Mesenchymal stem cell (in vitro differentiated cells and primary cell): ENCODE measurements around the gene PAWR. TPM values are rescaled to one million over a fixed set of nuclear protein-coding genes. Genes with fewer than 3 reads are reported as not detected.

Source experiments
- DNase-seq: peaks from one replicate; pipeline ENCODE4 v3.0.0-alpha.2; 2013
- H2AFZ ChIP-seq: one replicate; pipeline ENCODE4 v1.6.1; 2013; ENCODE audit warnings: low read depth, mild to moderate bottlenecking, control low read depth, inconsistent platforms, low read length, moderate library complexity
- H2AK5ac ChIP-seq: 2 replicates; pipeline ENCODE4 v1.6.1; 2013; ENCODE audit warnings: low read length, moderate library complexity, mild to moderate bottlenecking, inconsistent platforms; ENCODE audit not compliant: severe bottlenecking
- H2BK120ac ChIP-seq: one replicate; pipeline ENCODE4 v1.6.1; 2013; ENCODE audit warnings: low read depth, mild to moderate bottlenecking, inconsistent platforms, low read length, moderate library complexity
- H2BK12ac ChIP-seq, 2 experiments: one replicate each; pipeline ENCODE4 v1.6.1; 2013; ENCODE audit warnings: inconsistent platforms in 2 of 2, low read length in 2 of 2, mild to moderate bottlenecking in 2 of 2, moderate library complexity in 2 of 2, control low read depth in 1 of 2
- H2BK15ac ChIP-seq: one replicate; pipeline ENCODE4 v1.6.1; 2013; ENCODE audit warnings: mild to moderate bottlenecking, low read depth, inconsistent platforms; ENCODE audit not compliant: poor library complexity, severe bottlenecking
- H2BK5ac ChIP-seq: 2 replicates; pipeline ENCODE4 v1.6.1; 2013; ENCODE audit warnings: low read depth, mild to moderate bottlenecking, low read length, control low read depth, inconsistent platforms; ENCODE audit not compliant: poor library complexity, severe bottlenecking
- H3K14ac ChIP-seq, 2 experiments: one replicate each; pipeline ENCODE4 v1.6.1; 2013; ENCODE audit warnings: inconsistent platforms in 2 of 2, low read length in 2 of 2, control low read depth in 1 of 2, mild to moderate bottlenecking in 1 of 2, moderate library complexity in 1 of 2
- H3K18ac ChIP-seq, 2 experiments: one replicate each; pipeline ENCODE4 v1.6.1; 2013; ENCODE audit warnings: inconsistent platforms in 2 of 2, low read length in 2 of 2, control low read depth in 1 of 2, low read depth in 1 of 2, mild to moderate bottlenecking in 1 of 2
- H3K23ac ChIP-seq, 2 experiments: one replicate each; pipeline ENCODE4 v1.6.1; 2013; ENCODE audit warnings: inconsistent platforms in 2 of 2, low read length in 2 of 2, mild to moderate bottlenecking in 2 of 2, moderate library complexity in 2 of 2, control low read depth in 1 of 2
- H3K27ac ChIP-seq: 2 replicates; pipeline ENCODE4 v1.5.1; 2013; ENCODE audit warnings: mild to moderate bottlenecking, moderate library complexity, low read length, control low read depth, inconsistent platforms; ENCODE audit not compliant: poor library complexity, severe bottlenecking
- H3K27me3 ChIP-seq, 2 experiments: 2 replicates each; pipeline versions ENCODE4 v1.6.1 to v1.7.0; 2013; ENCODE audit warnings: low read length in 2 of 2, mild to moderate bottlenecking in 2 of 2, moderate library complexity in 2 of 2, control low read depth in 1 of 2, inconsistent platforms in 1 of 2; ENCODE audit not compliant: control insufficient read depth in 1 of 2, insufficient read depth in 1 of 2
- H3K36me3 ChIP-seq, 2 experiments: 2 replicates each; pipeline versions ENCODE4 v1.6.1 to v1.7.0; 2013; ENCODE audit warnings: low read length in 2 of 2, control low read depth in 1 of 2, inconsistent platforms in 1 of 2, low read depth in 1 of 2, mild to moderate bottlenecking in 1 of 2; ENCODE audit not compliant: insufficient read depth in 2 of 2, control insufficient read depth in 1 of 2
- H3K4ac ChIP-seq, 2 experiments: one replicate each; pipeline ENCODE4 v1.6.1; 2013; ENCODE audit warnings: inconsistent platforms in 2 of 2, low read length in 2 of 2, mild to moderate bottlenecking in 2 of 2, moderate library complexity in 2 of 2, control low read depth in 1 of 2, low read depth in 1 of 2
- H3K4me1 ChIP-seq: 2 replicates; pipeline ENCODE4 v1.6.1; 2013; ENCODE audit warnings: low read depth, low read length, control low read depth; ENCODE audit not compliant: control insufficient read depth, insufficient read depth
- H3K4me2 ChIP-seq: 2 replicates; pipeline ENCODE4 v1.6.1; 2013; ENCODE audit warnings: low read length, mild to moderate bottlenecking, inconsistent platforms; ENCODE audit not compliant: poor library complexity, severe bottlenecking
- H3K4me3 ChIP-seq, 2 experiments: 2 replicates each; pipeline versions ENCODE4 v1.5.1 to v1.7.0; 2013; ENCODE audit warnings: low read length in 2 of 2, mild to moderate bottlenecking in 2 of 2, control low read depth in 1 of 2, low read depth in 1 of 2; ENCODE audit not compliant: insufficient read depth in 1 of 2
- H3K79me1 ChIP-seq: replicated peaks from 2 replicates; pipeline ENCODE4 v1.6.1; 2013; ENCODE audit warnings: mild to moderate bottlenecking, control low read depth, low read length, inconsistent platforms; ENCODE audit not compliant: poor library complexity, severe bottlenecking
- H3K9ac ChIP-seq: 2 replicates; pipeline ENCODE4 v1.7.0; 2013; ENCODE audit warnings: mild to moderate bottlenecking, low read length, moderate library complexity
- H3K9me3 ChIP-seq: 2 replicates; pipeline ENCODE4 v1.7.0; 2013; ENCODE audit warnings: mild to moderate bottlenecking, low read length; ENCODE audit not compliant: control insufficient read depth
- H4K8ac ChIP-seq: one replicate; pipeline ENCODE4 v1.6.1; 2013; ENCODE audit warnings: inconsistent platforms, mild to moderate bottlenecking, low read length, moderate library complexity
- H4K91ac ChIP-seq: one replicate; pipeline ENCODE4 v1.6.1; 2013; ENCODE audit warnings: mild to moderate bottlenecking, low read length, inconsistent platforms
- WGBS: methylation state at CpG from one replicate; pipeline ENCODE4 v1.1.7; 2013; ENCODE audit warnings: mixed read lengths; 5-methylcytosine and 5-hydroxymethylcytosine counted together
- polyA plus RNA-seq, 2 experiments: library from polyadenylated mRNA; stranded (reverse); fragments of 200-250 nt; gene quantifications; one replicate each; pipeline ENCODE4 v1.2.3, GENCODE V29; 2013

Gene PAWR
- 15.1 TPM for polyA plus RNA-seq (2013, experiment 1 of 2)
- 15.9 TPM for polyA plus RNA-seq (2013, experiment 2 of 2)

GRCh38 chr12:79690638-79691510 lies at the start of gene PAWR:
Gene PAWR (minus strand): TSS chr12:79690964. CDS start chr12:79690244, 720 bp downstream.
- Histone ChIP-seq H4K8ac (peak within 1 kb of the TSS; percentile 85), H3K36me3 (peaks cover 0 to 4% of the 10 kb centered on the region in 2 experiments), H3K23ac (peak within 1 kb of the TSS in 1 of 2 experiments; percentile 94), H2BK12ac (peak within 1 kb of the TSS in 1 of 2 experiments; percentile 23), H2BK15ac (peak within 1 kb of the TSS; percentile 94), H3K4me1 (no peaks in the 10 kb centered on the region), H2BK120ac (peak within 1 kb of the TSS; percentile 98), H3K9ac (peak within 1 kb of the TSS; percentile 79), H3K4me2 (peak within 1 kb of the TSS; percentile 77), H2BK5ac (peak within 1 kb of the TSS; percentile 73), H3K27me3 (no peaks in the 10 kb centered on the region), H3K18ac (peak within 1 kb of the TSS; percentile 77 to 90), H2AFZ (peak within 1 kb of the TSS; percentile 86), H3K14ac (peak within 1 kb of the TSS in 1 of 2 experiments; percentile 79), H3K4ac (peak within 1 kb of the TSS; percentile 19 to 64), H3K79me1 (peaks cover 8% of the 10 kb centered on the region), H4K91ac (peak within 1 kb of the TSS; percentile 85), H2AK5ac (no peak within 1 kb of the TSS), H3K4me3 (peak within 1 kb of the TSS; percentile 79 to 85), H3K27ac (peak within 1 kb of the TSS; percentile 86), H3K9me3 (no peaks in the 10 kb centered on the region)
- WGBS, result under 1% methylated on average over 39 of the region's 107 CpGs
- DNase-seq, result peak; percentile 95

GRCh38 chr12:79737875-79738718 lies 47.3 kb upstream of the PAWR start:
- no peak overlapping the region for H2BK5ac ChIP-seq
- no CpG with 5 or more reads among the region's 4 CpGs for WGBS
- no peaks in the 10 kb centered on the region for H3K79me1 ChIP-seq
- no peak overlapping the region for H3K9ac ChIP-seq
- no peak overlapping the region for H4K91ac ChIP-seq
- H3K23ac ChIP-seq, result no peak overlapping the region
- no peak overlapping the region for H2BK12ac ChIP-seq
- no peak overlapping the region for H3K27ac ChIP-seq
- no peak overlapping the region for H2AFZ ChIP-seq
- H3K36me3 ChIP-seq, result no peaks in the 10 kb centered on the region
- no peak overlapping the region for H3K4me2 ChIP-seq
- no peaks in the 10 kb centered on the region for H3K4me1 ChIP-seq
- no peak overlapping the region for H3K18ac ChIP-seq
- H3K4me3 ChIP-seq, result no peak overlapping the region
- no peak overlapping the region for H2AK5ac ChIP-seq
- H3K27me3 ChIP-seq, result no peaks in the 10 kb centered on the region
- H3K9me3 ChIP-seq, result no peaks in the 10 kb centered on the region
- H2BK15ac ChIP-seq, result no peak overlapping the region
- no peak overlapping the region for H4K8ac ChIP-seq
- no peak overlapping the region for H3K4ac ChIP-seq
- peak; percentile 72 for DNase-seq
- no peak overlapping the region for H2BK120ac ChIP-seq
- no peak overlapping the region for H3K14ac ChIP-seq

- no peak overlapping the region for H3K23ac ChIP-seq
Observed at GRCh38 chr12:79732638-79733037, 41.9 kb upstream of the PAWR start.

GRCh38 chr12:79725987-79726386 lies 35.2 kb upstream of the PAWR start:
- H3K27ac ChIP-seq, result no peak overlapping the region
- H3K9me3 ChIP-seq, result no peaks in the 10 kb centered on the region
- H3K4me2 ChIP-seq, result no peak overlapping the region
- no peak overlapping the region for H3K18ac ChIP-seq
- no peak overlapping the region for H2BK5ac ChIP-seq
- no peak overlapping the region for H2AK5ac ChIP-seq
- H3K36me3 ChIP-seq, result no peaks in the 10 kb centered on the region
- WGBS, result 32% methylated on average over 1 of the region's 1 CpG
- H3K14ac ChIP-seq, result no peak overlapping the region
- H3K4ac ChIP-seq, result no peak overlapping the region
- no peak overlapping the region for H2BK120ac ChIP-seq
- H3K4me3 ChIP-seq, result no peak overlapping the region
- DNase-seq, result peak; percentile 16
- H3K9ac ChIP-seq, result no peak overlapping the region
- no peak overlapping the region for H4K8ac ChIP-seq
- no peaks in the 10 kb centered on the region for H3K79me1 ChIP-seq
- H2BK15ac ChIP-seq, result no peak overlapping the region
- no peak overlapping the region for H3K23ac ChIP-seq
- H2AFZ ChIP-seq, result no peak overlapping the region
- no peaks in the 10 kb centered on the region for H3K4me1 ChIP-seq
- H3K27me3 ChIP-seq, result no peaks in the 10 kb centered on the region
- no peak overlapping the region for H4K91ac ChIP-seq
- H2BK12ac ChIP-seq, result no peak overlapping the region

More at GRCh38 chr12:79732638-79733037, 41.9 kb upstream of the PAWR start:
- Histone ChIP-seq H3K9me3 (no peaks in the 10 kb centered on the region), H3K36me3 (no peaks in the 10 kb centered on the region), H3K4me1 (no peaks in the 10 kb centered on the region), H3K18ac (no peak overlapping the region), H3K27me3 (no peaks in the 10 kb centered on the region), H3K4me3 (no peak overlapping the region), H4K8ac (no peak overlapping the region), H2BK12ac (no peak overlapping the region), H3K9ac (no peak overlapping the region), H2AFZ (no peak overlapping the region), H2AK5ac (no peak overlapping the region), H3K14ac (no peak overlapping the region), H3K4ac (no peak overlapping the region), H3K79me1 (no peaks in the 10 kb centered on the region), H2BK15ac (no peak overlapping the region), H4K91ac (no peak overlapping the region), H3K4me2 (no peak overlapping the region), H2BK5ac (no peak overlapping the region), H3K27ac (no peak overlapping the region), H2BK120ac (no peak overlapping the region)
- no peak for DNase-seq
